Renal cortical epithelial cell (primary cell): ENCODE data around the gene ALG1L2. TPM values are rescaled to one million over a fixed set of nuclear protein-coding genes. Genes with fewer than 3 reads are reported as not detected.
"Not testable (repeated sequence)": the region's sequence is repeated elsewhere in the genome, so short reads cannot be mapped to it uniquely, and the experiment has no call there.

Source experiments
- DNase-seq: peaks from one replicate; pipeline ENCODE4 v3.0.0-alpha.2; 2011; ENCODE audit warnings: low read depth
- total RNA-seq: library from RNA; depleted of rRNA; stranded (reverse); fragments of >200 nt; gene quantifications from 2 replicates; pipeline ENCODE4 v1.2.3, GENCODE V29; 2014

ALG1L2 gene
- total RNA-seq: 0.55 TPM in 1 of 2 replicates, not detected in the other

DNA sequence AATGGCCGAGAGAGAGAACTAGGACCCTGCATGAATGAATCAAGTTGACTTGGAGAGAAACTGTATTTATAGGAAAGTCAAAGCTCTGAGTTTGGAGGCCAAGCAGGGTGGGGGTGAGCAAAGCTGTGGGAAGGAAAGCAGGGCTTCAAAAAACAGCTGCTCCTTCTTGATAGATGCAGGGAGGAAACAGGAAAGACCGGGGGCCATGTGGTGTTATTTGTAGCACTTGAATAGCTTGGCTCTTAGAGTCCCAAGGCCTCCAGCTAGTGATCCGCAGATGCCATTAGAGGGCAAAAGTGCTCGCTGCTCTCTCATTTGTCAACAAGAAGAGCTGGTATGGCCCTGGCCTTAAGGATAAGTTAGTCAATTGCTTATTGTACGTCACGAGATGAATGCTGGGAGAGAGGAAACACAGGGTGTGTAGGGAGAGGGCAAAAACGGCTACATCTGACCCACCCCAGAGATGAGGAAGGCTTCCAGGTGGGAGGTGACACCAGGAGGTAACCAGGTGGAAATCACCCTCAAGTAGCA, at the start of gene ALG1L2:
Gene ALG1L2 (plus strand): TSS at position 481 of the 531 bp plus-strand sequence. CDS start 186 bp downstream, outside the sequence.
- no peak for DNase-seq

DNA sequence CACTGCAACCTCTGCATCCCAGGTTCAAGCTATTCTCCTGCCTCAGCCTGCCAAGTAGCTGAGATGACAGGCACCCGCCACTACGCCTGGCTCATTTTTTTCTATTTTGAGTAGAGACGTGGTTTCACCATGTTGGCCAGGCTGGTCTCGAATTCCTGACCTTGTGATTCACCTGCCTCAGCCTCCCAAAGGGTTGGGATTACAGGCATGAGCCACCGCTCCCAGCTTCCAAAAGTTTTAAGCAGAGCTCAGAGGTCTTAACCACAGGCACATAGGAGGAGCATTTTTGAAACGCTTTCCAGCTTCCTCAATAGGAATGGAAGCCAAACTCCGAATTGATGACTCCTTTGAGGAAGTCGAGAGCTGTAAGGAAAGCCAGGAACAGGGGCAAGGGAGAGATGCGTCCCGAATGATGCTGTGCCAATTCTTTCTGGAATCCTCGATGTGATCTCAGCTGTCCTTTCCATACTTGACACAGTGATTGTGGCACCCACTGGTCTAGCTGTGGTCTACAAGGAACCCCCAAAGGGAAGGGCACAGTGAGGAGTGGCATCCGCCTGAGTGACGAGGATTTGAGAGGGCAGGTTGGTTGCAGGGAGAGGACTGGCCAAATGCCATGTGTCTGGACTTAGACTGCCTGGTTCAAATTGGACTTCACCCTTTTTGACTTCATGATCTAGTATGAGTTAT, 44.4 kb upstream of the ALG1L2 start:
- not testable (repeated sequence) for DNase-seq

- DNase-seq: not testable (repeated sequence)
Measured at GRCh38 chr3:130042736-130043135, 38.9 kb upstream of the ALG1L2 start.

GRCh38 chr3:130043658-130044057, 38.0 kb upstream of the ALG1L2 start:
- DNase-seq: not testable (repeated sequence)

- DNase-seq: no peak
Measured at GRCh38 chr3:130044370-130044769, 37.3 kb upstream of the ALG1L2 start.

DNA sequence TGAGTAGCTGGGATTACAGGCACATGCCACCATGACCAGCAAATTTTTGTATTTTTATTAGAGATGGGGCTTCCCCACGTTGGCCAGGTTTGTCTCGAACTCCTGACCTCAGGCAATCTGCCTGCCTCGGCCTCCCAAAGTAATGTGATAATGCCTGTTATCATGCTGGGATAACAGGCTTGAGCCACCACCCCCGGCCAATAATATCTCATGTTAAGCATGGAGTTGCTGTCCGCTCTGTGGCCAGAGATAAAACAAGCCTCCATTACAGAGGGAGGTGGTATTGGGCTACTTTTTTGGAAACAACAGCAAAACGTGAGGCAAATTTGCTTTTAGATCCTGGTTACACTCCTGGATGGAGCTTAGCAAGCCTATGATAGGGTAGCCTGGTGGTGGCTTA, 32.9 kb upstream of the ALG1L2 start:
- DNase-seq: no peak

GRCh38 chr3:130052366-130052765, 29.3 kb upstream of the ALG1L2 start:
- not testable (repeated sequence) for DNase-seq

- DNase-seq: not testable (repeated sequence)
Measured at GRCh38 chr3:130052965-130053364, 28.7 kb upstream of the ALG1L2 start.

- DNase-seq: not testable (repeated sequence)
Measured at GRCh38 chr3:130057536-130058266, 23.9 kb upstream of the ALG1L2 start.

DNA sequence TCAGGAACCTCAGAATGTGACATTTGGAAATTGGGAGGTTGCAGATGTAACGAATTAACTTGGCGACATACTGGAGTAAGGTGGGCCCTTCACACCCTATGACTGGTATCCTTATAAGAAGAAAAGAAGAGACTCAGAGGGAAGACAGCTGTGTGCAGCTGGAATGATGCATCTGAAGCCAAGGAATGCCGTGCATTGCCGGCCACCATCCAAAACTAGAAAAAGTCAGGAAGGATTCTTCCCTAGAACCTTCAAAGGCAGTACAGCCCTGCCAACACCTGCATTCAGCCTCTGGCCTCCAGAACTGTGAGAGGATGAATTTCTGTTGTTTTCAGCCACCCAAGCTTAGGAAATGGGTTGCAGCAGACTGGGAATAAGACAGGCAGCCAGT, 23.4 kb upstream of the ALG1L2 start:
- DNase-seq: not testable (repeated sequence)

DNA sequence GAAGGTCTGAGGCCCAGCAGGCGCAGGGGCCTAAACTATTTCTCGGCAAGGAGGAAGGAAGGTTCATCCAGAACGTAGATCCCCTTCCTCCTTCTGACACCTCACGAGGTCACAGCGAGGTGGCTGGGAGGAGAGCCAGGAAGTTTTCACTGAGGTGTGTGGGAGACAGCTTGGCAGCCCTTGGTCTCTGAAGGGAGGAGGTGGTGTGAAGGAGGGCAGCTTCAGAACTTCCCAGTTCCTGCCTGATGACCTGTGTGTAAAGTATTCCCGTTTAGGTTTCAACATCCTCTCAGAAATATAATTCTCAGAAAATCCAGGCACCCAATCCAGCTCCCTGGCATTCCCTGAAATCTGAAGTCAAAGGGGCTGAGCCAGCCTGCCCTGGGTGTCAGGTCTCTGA, 22.9 kb upstream of the ALG1L2 start:
- peak; percentile 9 for DNase-seq

DNA sequence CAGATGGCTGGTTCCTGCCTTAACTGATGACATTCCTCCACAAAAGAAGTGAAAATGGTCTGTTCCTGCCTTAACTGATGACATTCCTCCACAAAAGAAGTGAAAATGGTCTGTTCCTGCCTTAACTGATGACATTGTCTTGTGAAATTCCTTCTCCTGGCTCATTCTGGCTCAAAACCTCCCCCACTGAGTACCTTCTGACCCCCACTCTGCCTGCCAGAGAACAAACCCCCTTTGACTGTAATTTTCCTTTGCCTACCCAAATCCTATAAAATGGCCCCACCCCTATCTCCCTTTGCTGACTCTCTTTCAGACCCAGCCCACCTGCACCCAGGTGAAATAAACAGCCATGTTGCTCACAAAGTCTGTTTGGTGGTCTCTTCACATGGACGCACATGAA, 22.5 kb upstream of the ALG1L2 start:
- DNase-seq: not testable (repeated sequence)

DNA sequence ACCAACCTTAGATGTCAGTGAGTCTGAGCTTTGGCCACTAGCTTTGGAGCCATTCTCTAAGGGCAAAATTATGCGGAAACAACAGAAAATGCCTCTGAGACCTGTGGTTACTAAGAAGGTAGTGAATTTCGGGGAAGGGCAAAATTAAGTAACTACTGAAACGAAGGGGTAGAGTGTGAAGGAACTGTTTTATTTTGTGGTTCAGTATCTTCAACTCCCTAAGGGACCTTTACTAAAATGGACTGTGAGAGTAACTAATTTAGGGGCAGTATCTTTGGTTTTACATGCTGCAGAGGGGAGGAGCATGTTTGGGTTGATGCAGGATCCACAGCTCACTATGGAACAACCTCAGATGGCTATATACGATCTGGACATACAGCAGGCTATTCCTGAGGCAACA, 8.0 kb upstream of the ALG1L2 start:
- DNase-seq: no peak

DNA sequence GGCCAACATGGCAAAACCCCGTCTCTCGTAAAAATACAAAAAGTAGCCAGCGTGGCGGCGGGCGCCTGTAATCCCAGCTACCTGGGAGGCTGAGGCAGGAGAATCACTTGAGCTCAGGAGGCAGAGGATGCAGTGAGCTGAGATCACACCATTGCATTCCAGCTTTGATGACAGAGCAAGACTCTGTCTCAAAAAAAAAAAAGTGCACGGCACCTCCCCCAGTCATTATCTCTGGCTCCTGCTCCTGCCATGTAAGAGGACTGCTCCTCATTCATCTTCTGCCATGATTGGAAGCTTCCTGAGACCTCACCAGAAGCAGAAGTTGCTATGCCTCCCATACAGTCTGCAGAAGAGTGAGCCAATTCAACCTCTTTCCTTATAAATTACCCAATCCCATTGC, 4.0 kb upstream of the ALG1L2 start:
- DNase-seq: no peak

- DNase-seq: not testable (repeated sequence)
Measured at GRCh38 chr3:130083363-130084090, 1.9 kb downstream of the ALG1L2 start.

DNA sequence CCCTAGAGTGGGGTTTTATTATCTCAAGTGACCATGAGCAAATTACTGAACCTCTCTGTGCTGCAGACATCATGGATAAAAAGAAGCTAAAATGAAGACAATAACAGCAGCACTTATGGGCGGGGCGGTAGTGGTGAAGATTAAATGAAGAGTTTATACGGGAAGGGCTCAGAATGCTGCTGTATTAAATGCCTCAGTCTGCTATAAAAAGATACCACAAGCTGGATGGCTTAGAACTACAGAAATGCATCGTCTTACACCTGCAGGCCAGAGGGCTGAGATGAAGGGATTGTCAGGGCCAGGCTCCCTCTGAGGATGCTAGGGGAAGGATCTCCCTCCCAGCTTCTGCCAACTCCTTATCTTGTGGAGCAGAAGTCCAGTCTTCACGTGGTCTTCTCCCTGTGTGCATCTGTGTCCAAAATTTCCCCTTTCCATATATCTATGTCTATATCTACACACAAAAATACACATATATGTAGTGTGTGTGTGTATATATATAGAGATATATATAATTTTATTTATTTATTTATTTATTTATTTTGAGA, 2.9 kb downstream of the ALG1L2 start:
- no peak for DNase-seq

GRCh38 chr3:130085881-130086280, 4.2 kb downstream of the ALG1L2 start:
- DNase-seq: no peak

GRCh38 chr3:130086628-130087027, 5.0 kb downstream of the ALG1L2 start:
- not testable (repeated sequence) for DNase-seq

DNA sequence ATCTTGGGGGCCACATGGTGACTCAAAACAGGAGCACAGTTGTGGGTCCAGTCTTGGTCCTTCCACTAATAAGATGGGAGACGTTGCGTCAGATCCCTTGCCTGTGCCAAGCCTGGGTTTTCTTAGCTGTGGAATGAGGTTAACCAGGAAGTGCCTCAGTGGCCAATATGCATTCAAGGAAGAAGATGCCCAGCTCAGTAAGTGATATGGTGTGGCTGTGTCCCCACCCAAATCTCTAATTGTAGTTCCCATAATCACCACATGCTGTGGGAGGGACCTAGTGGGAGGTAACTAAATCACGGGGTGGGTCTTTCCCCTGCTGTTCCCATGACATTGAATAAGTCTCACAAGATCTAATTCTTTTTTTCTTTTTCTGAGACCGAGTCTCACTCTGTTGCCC, 6.4 kb downstream of the ALG1L2 start:
- no peak for DNase-seq

GRCh38 chr3:130090681-130091080, 9.1 kb downstream of the ALG1L2 start:
- DNase-seq: not testable (repeated sequence)

GRCh38 chr3:130091958-130092357, 10.3 kb downstream of the ALG1L2 start:
- DNase-seq: no peak
